AG04449 (cell line): ENCODE data around the gene ZNF385A.

Experiments
- CTCF ChIA-PET: fragments of 350-600 bp; formaldehyde crosslinking; extraction: SDS; loops from one replicate; lab custom pipeline; 2021; ENCODE audit warnings: antibody characterized with exemption; lab: Yijun Ruan, JAX
- POLR2A ChIA-PET: fragments of 400-600, 350-600 bp; formaldehyde crosslinking; extraction: SDS; loops from one replicate; lab custom pipeline; 2020; ENCODE audit warnings: antibody characterized with exemption, inconsistent platforms; lab: Yijun Ruan, JAX
- DNase-seq: peaks from one replicate; pipeline ENCODE4 v3.0.0-alpha.2; 2010; ENCODE audit warnings: low read depth, low spot score
- H3K4me3 ChIP-seq: 2 replicates; pipeline ENCODE4 v1.5.1; 2011; ENCODE audit warnings: low read depth, mild to moderate bottlenecking, control low read depth, low read length
- CTCF ChIP-seq: IDR thresholded peaks from one replicate; pipeline ENCODE4 v1.5.1; 2011; ENCODE audit warnings: mild to moderate bottlenecking, moderate library complexity, low read length, control low read depth, inconsistent platforms; ENCODE audit not compliant: insufficient read depth; ENCODE audit errors: missing control alignments

ZNF385A gene

GRCh38 chr12:54418441-54419087 is 34.0 kb upstream of the ZNF385A start:
- no peak for TF ChIP-seq CTCF
- no peak for DNase-seq
- peak overlapping the region; percentile 87 for H3K4me3 ChIP-seq
- CTCF ChIA-PET, result interaction anchor here (1.1 to 14.7 kb wide), 6 partner anchors 9 to 38 kb away, joined by 3 to 501 read pairs (median 36); no protein-coding TSS in a partner anchor
- POLR2A ChIA-PET, result interaction anchor here (1.6 to 2.3 kb wide), 3 partner anchors 9 to 19 kb away, joined by 5 to 6 read pairs (median 5); no protein-coding TSS in a partner anchor

GRCh38 chr12:54417712-54418440 is 33.3 kb upstream of the ZNF385A start:
- no peak for TF ChIP-seq CTCF
- no peak for DNase-seq
- H3K4me3 ChIP-seq, result peak overlapping the region; percentile 87
- POLR2A ChIA-PET, result interaction anchor here (1.6 to 2.3 kb wide), 3 partner anchors 8 to 18 kb away, joined by 5 to 6 read pairs (median 5); no protein-coding TSS in a partner anchor
- CTCF ChIA-PET, result interaction anchor here (0.7 to 14.7 kb wide), 9 partner anchors 9 to 204 kb away, joined by 3 to 501 read pairs (median 4); no protein-coding TSS in a partner anchor

- ChIA-PET CTCF (interaction anchor here (0.9 to 14.7 kb wide), 12 partner anchors 8 to 203 kb away, joined by 3 to 501 read pairs (median 8); no protein-coding TSS in a partner anchor), POLR2A (interaction anchor here (1.8 kb wide), 1 partner anchor 11 kb away, joined by 5 read pairs; no protein-coding TSS in a partner anchor)
- no peak for DNase-seq
- TF ChIP-seq CTCF, result no peak
- peak overlapping the region; percentile 87 for H3K4me3 ChIP-seq
Observed at GRCh38 chr12:54416687-54417603, 32.4 kb upstream of the ZNF385A start.

GRCh38 chr12:54415221-54415929 is 30.8 kb upstream of the ZNF385A start:
- H3K4me3 ChIP-seq, result peak overlapping the region; percentile 13; the same call in 1 of the 2 replicates
- ChIA-PET CTCF (interaction anchor here (0.8 to 14.7 kb wide), 11 partner anchors 9 to 156 kb away, joined by 3 to 501 read pairs (median 10); no protein-coding TSS in a partner anchor), POLR2A (interaction anchor here (1.5 kb wide), 1 partner anchor 13 kb away, joined by 5 read pairs; no protein-coding TSS in a partner anchor)
- DNase-seq, result no peak
- no peak for TF ChIP-seq CTCF
